GM12873 (cell line): ENCODE measurements around the gene CPM.

Source experiments
- TF ChIP-seq, protein P1 (sequence below): IDR thresholded peaks from 2 replicates; pipeline ENCODE4 v1.5.1; 2012; ENCODE audit warnings: low read depth, mild to moderate bottlenecking, moderate library complexity, low read length, control low read depth; ENCODE audit not compliant: insufficient read depth; ENCODE audit errors: missing control alignments

The CPM gene

DNA sequence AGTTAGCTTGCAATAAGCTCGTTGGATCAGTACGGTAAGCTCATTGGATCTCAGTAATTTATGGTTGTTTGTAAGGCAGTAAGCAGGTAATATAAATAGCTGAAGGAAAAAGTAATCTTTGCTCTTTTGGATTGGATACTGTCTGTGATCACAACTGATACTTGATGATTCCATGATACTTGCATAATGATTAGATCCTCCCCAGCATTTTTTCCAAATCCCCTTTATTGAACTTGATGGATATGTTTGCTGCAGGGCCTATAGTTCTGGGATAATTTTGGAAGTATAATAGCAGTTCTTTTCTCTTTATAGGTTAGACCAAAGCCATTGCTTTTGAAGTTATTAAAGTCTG, 119.8 kb downstream of the CPM start:
- TF ChIP-seq, protein P1, sequence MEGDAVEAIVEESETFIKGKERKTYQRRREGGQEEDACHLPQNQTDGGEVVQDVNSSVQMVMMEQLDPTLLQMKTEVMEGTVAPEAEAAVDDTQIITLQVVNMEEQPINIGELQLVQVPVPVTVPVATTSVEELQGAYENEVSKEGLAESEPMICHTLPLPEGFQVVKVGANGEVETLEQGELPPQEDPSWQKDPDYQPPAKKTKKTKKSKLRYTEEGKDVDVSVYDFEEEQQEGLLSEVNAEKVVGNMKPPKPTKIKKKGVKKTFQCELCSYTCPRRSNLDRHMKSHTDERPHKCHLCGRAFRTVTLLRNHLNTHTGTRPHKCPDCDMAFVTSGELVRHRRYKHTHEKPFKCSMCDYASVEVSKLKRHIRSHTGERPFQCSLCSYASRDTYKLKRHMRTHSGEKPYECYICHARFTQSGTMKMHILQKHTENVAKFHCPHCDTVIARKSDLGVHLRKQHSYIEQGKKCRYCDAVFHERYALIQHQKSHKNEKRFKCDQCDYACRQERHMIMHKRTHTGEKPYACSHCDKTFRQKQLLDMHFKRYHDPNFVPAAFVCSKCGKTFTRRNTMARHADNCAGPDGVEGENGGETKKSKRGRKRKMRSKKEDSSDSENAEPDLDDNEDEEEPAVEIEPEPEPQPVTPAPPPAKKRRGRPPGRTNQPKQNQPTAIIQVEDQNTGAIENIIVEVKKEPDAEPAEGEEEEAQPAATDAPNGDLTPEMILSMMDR: no peak

DNA sequence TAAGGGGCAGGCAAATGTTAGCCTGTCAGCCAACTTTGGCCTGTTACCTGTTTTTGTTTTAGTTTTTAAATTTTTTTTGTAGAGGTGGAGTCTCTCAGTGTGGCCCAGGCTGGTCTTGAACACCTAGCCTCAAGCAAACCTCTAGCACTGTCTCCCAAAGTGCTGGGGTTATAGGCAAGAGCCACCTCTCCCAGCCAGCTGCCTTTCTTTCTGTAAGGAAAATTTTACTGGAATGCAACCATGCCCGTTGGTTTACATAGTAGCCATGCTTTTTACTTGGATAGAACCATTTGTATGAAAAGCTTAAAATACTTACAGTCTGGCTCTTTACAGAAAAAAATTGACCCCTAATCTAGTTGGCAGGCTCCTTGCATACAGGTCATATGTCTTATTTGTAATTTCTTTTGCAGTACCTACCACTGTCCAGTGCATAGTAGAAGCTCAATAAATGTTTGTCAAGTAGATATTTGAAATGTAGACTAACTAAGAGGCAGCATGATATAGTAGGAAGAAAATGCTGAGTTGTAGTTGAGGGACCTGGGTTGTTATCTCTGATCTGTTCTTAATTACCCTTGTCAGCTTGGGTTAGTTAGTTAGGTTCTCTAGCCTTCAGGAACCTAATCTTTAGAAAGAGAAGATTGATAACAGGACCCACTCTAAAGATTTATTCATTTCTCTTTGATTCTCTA, 120.3 kb downstream of the CPM start:
- TF ChIP-seq, protein P1: no peak

DNA sequence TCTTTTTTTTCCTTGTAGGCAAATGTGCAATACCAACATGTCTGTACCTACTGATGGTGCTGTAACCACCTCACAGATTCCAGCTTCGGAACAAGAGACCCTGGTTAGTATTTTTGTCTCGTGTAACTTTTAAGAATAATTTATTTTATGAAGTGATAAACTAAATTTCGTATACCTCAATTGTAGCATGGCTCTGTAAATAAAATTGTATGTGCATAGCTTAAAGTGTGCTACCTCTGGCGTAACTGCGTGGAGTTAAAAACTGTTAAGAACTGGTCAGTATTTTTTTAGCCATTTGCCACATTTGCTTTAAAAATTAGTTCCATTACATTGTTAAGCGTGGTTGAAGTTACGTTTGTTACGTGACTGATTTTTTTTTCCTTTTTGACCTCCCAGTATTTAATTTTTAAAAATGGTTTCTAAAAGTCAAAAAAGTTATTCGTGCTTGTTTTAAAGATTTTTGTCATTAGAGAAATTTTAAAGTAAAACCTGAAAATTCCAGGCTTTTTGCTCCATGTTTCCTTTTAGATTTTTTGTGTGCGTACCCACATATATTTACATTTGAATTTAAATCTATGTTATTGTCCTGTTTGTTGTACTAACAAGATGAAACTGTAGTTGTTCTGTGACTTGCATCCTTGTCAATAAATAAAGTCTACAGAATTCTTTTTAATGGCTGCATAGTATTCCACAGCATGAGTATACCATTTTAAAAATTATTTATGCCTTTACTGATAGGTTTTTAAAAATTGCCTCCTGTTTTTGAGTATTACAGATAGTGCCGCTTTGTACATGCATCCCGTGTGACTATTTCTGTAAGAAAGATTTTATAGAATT, 123.6 kb downstream of the CPM start:
- TF ChIP-seq, protein P1: no peak

DNA sequence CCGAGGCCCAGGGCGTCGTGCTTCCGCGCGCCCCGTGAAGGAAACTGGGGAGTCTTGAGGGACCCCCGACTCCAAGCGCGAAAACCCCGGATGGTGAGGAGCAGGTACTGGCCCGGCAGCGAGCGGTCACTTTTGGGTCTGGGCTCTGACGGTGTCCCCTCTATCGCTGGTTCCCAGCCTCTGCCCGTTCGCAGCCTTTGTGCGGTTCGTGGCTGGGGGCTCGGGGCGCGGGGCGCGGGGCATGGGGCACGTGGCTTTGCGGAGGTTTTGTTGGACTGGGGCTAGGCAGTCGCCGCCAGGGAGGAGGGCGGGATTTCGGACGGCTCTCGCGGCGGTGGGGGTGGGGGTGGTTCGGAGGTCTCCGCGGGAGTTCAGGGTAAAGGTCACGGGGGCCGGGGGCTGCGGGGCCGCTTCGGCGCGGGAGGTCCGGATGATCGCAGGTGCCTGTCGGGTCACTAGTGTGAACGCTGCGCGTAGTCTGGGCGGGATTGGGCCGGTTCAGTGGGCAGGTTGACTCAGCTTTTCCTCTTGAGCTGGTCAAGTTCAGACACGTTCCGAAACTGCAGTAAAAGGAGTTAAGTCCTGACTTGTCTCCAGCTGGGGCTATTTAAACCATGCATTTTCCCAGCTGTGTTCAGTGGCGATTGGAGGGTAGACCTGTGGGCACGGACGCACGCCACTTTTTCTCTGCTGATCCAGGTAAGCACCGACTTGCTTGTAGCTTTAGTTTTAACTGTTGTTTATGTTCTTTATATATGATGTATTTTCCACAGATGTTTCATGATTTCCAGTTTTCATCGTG, 124.4 kb downstream of the CPM start:
- TF ChIP-seq, protein P1: no peak

DNA sequence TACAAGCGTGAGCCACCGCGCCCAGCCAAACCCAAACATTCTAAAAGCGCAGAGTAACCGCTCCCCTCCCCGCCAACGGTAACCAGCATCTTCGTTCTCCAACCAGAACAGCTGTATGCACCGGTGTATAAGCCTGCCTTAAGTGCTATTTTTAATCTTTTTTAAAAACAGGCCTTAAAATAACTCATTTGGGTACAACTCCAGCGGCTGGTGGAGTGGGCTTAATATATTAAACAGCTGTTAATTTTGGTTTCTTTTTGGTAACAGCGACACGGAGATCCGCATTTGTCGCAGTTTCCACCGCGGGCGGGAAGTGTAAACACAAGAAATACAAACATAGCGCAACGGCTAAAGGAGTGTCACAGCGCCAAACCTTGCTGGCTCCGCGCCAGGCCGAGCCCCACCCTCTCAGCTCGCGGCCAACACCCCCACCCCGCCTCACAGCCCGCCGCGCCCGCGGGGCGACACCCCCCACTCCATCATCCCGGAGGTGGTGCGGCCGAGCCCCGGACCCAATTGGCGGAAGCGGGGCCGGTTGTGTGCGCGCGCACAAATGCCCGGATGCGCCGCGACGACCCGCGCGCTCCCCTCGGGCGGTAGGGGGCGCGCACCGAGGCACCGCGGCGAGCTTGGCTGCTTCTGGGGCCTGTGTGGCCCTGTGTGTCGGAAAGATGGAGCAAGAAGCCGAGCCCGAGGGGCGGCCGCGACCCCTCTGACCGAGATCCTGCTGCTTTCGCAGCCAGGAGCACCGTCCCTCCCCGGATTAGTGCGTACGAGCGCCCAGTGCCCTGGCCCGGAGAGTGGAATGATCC, 125.2 kb downstream of the CPM start, which contains the start of gene MDM2:
MDM2 (plus strand) TSS at position 602 of the 812 bp plus-strand sequence. CDS start 301 bp downstream, outside the sequence.
- TF ChIP-seq, protein P1: peak; percentile 73

DNA sequence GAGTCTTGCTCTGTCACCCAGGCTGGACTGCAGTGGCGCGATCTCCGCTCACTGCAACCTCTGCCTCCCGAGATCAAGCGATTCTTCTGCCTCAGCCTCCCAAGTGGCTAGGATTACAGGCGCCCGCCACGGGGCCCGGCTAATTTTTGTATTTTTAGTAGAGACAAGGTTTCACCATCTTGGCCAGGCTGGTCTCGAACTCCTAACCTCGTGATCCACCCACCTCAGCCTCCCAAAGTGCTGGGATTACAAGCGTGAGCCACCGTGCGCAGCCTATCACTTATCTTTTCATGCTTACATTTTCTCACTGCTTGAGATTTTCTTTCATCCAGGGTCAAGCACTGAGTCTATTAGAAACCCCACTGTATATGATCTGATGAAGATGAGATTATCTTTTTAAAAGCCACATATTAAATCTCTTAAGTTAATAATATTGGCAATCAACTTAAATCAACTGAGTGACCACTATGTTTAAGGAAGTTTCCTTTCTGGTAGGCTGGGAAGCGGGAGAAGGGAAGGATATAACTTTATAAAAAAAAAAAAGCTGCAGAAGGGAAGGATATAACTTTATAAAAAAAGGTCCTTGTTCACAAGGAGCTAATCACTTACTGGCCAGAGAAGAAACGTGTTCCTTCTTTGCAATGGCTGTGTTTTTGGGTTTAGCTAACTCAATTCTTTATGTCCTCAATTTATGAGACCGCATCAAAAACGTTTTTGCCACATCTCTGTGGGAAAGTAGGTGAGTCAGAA, 126.3 kb downstream of the CPM start:
- TF ChIP-seq, protein P1: no peak
